SW 1271 (cell line): ENCODE measurements around the gene SLC16A10.
"Not testable (repeated sequence)": the region's sequence is repeated elsewhere in the genome, so short reads cannot be mapped to it uniquely, and the experiment has no call there.

Experiments
- DNase-seq, 2 experiments: peaks; one replicate each; lab custom pipeline; 2025; lab: John Stamatoyannopoulos, UW

The SLC16A10 gene

GRCh38 chr6:111132669-111133068 is 45.4 kb downstream of the SLC16A10 start:
- DNase-seq, result not testable (repeated sequence)

GRCh38 chr6:111134236-111134869 is 47.0 kb downstream of the SLC16A10 start:
- DNase-seq, result not testable (repeated sequence)

- DNase-seq, result not testable (repeated sequence)
These were observed 50.3 kb downstream of the SLC16A10 start for GRCh38 chr6:111137489-111138093.

DNA sequence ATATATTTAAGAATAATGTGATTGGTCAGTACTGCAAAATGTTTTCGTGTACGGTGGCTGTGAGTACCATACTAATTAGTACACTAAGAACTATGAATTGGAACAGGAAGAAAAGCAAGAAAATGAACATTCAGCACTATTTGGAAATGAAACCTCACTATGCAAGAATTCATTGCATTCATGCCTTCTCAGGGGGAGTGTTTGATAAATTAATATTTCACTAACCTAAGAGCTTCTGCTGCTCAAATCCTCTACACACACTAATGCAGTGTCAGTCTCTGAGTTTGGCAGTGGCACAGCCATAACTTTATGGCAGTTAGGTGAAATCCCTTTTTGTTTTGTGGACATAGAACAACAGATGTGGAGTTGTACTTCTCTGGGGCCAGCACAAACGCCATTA is 60.1 kb downstream of the SLC16A10 start:
- no peak for DNase-seq

DNA sequence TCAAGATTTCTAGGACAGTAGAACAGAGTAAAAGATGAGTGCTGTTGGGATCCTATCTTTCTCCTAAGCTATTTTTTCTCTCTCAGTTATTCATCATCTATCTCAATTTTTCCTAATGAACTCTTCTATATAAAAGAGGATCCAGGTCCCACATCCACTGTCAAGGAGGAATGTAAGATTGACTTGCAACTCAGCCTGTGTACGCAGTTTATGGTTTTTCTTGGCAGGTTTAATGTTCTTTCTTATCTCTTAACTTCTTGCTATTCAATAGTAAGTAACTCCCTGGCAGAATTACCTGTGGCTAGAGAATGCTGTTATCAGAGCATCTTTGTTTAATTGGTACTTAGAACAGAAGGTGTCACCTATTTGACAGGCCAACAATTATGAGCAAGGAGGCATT is 60.8 kb downstream of the SLC16A10 start:
- no peak for DNase-seq

- no peak for DNase-seq
These were observed 63.3 kb downstream of the SLC16A10 start for GRCh38 chr6:111150577-111150976.

GRCh38 chr6:111154981-111155380 is 67.7 kb downstream of the SLC16A10 start:
- DNase-seq, result no peak

GRCh38 chr6:111157412-111157811 is 70.1 kb downstream of the SLC16A10 start:
- DNase-seq, result no peak

DNA sequence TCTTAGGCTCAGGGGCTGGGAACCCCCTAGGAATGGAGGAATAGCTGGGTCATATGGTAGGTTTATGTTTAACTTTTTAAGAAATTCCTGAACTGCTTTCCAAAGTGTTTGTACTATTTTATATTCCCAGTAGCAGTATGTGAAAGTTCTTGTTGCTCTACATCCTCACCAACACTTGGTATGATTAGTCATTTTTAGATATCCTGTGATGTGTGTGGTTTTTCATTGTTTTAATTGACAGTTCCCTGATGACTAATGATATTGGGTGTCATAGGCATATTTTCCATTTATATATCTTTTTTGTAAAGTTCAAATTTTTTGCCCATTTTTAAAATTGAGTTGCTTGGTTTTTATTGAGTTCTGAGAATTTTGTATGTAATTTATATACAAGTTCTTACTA is 72.3 kb downstream of the SLC16A10 start:
- DNase-seq, result no peak

DNA sequence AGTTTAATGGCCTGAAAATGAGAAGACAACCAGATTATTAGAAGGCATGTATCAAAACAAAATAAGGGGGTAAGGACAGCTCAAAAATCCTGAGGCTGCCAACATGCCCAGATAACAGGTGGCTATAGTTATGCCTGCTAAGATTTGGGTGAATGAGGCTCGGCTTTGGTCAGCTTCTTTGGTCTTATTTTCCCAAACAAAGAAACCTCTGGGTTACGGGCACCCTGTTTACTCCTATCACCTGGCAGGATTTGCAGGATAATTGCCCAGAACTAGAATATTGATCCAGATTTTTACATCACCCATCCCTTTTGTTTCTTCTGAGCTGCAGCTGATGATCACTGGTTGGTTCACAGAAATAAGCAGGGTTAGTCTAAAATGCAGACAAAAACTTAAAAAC is 74.3 kb downstream of the SLC16A10 start:
- DNase-seq, result no peak

- no peak for DNase-seq
These were observed 75.2 kb downstream of the SLC16A10 start for GRCh38 chr6:111162504-111162903.

DNA sequence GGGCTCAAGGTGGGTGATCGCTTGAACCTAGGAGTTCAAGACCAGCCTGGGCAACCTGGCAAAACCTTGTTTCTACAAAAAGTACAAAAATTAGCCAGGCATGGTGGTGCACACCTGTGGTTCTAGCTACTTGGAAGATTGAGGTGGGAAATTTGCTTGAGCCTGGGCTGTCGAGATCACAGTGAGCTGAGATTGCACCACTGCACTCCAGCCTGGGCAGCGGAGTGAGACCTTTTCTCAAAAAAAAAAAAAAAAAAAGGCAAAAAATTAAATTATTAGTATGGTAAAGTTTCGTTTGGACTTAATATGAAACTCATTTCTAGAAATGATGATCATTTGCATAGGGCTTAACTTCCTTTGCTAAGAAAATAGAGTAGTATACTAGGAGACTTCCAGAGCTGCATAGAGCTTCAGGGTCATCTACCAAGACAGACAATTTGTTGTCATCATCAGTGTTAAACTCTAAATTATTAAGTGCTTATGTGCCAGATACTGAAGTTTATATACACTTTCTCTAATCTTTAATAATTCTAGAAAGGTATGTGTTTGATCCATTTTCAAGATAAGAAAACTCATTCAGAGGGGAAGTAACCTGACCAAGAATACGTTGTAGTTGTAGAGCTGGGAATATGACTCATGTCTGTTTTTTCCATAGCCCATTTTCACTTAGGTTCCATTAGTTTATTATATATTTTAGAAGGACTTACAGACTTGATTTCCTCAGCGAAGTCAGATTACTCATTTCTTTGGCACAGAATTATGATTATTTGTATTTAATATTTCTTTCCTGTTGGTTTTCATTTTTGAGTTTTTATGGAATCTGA is 84.5 kb downstream of the SLC16A10 start:
- DNase-seq, result no peak

- no peak for DNase-seq
These were observed 85.3 kb downstream of the SLC16A10 start for GRCh38 chr6:111172563-111172962.

DNA sequence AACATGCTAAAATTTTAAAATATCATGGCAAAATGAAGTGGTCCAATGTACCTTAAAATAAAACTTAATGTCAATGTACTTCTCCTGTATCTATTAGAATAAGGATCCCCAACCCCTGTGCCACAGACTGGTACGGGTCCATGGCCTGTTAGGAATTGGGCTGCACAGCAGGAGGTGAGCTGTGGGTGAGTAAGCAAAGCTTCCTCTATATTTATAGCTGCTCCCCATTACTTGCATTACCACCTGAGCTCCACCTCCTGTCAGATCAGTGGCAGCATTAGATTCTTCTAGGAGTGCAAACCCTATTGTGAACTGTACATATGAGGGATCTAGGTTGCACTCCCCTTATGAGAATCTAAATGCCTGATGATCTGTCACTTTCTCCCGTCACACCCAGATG is 86.0 kb downstream of the SLC16A10 start:
- DNase-seq, result no peak

- DNase-seq, result no peak
These were observed 86.6 kb downstream of the SLC16A10 start for GRCh38 chr6:111173946-111174345.

DNA sequence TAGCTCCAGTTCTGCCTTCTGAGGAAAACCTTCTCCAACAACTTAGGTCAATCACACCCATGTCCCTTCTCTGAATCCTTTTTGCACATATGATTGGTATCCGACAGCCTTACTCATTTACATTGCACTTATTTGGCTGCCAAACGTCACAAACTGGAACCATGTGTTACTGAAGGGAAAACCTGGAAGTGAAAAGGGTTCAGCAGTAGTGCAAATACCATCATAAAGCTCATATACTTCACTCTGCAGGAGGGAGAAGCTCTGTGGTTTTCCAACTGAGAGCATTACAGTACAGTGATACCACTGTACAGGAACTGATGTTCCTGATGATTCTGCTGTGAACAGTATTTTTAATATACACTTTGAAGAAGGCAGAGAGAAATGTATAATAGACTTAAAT is 87.8 kb downstream of the SLC16A10 start:
- DNase-seq, result no peak

GRCh38 chr6:111176038-111176759 is 88.9 kb downstream of the SLC16A10 start:
- no peak for DNase-seq

DNA sequence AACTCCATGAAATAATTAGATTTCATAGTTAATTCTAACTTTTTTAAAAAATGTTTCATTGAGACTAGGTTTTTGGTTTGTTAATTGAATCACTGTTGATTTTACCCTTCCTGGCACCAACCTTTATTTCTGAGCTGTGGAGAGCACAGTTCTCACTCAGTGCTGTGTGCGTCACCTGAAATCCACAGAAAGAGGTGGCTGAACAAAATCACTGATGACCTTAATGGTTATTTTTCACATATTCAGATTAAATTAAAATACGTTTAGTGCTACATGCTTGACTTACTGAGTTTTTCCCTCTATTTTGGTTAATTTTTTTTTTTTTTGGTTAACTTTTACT is 89.4 kb downstream of the SLC16A10 start:
- no peak for DNase-seq

GRCh38 chr6:111177131-111177530 is 89.8 kb downstream of the SLC16A10 start:
- DNase-seq, result no peak

DNA sequence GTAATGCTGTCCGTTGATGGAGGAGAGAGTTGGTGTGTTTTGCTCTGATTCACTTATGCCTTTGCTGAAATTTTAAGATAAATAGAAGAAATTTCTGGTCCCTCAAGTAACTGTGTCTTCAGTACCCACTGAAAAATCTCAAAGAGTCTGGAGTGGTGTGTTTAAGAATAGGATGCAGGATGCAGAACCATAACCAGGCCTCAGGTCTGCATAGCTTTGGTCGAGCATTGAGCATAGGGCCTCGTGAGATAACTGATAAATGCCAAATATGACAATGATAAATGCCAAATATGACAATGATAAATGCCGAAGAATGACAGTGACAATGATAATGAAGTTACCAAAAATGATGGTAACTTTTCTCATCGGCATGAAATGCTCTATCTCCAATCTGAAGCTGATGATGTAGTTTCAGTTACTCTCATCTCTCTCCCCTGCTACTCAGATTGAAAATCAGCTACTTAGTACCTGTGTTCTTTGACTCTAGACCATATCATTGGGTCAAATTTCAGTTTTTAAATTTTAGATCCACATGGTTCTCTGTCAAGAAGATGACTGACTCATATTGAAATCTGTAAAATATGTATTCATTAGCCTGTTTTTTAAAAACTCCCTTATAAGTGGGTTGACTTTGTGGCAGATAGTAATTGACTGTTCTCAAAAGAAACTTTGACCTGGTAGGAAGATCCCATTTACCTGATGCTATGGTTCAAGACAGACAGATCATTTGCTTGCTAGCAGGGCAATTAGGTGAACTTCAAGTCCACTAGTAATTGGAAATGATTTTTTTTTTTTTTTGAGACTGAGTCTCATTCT is 96.6 kb downstream of the SLC16A10 start:
- no peak for DNase-seq

- DNase-seq, result no peak
These were observed 97.7 kb downstream of the SLC16A10 start for GRCh38 chr6:111184827-111185532.
